ENCODE results near the gene MNX1.

Gene MNX1

GRCh38 chr7:157010588-157011332, at the start of gene MNX1:
MNX1 (minus strand) TSS chr7:157010663; CDS start chr7:157010350, 313 bp downstream.
- no peak for DNase-seq

- no peak for DNase-seq
These were observed 49.1 kb upstream of the MNX1 start for GRCh38 chr7:157059534-157059933.

- DNase-seq: no peak
These were observed 48.2 kb upstream of the MNX1 start for GRCh38 chr7:157058701-157059100.

- DNase-seq: no peak
These were observed 47.6 kb upstream of the MNX1 start for GRCh38 chr7:157058068-157058467.

- DNase-seq: no peak
These were observed 46.8 kb upstream of the MNX1 start for GRCh38 chr7:157056957-157057902.

- DNase-seq: no peak
These were observed 45.8 kb upstream of the MNX1 start for GRCh38 chr7:157056246-157056645.

GRCh38 chr7:157054927-157055326, 44.5 kb upstream of the MNX1 start:
- DNase-seq: no peak

- DNase-seq: no peak
These were observed 42.7 kb upstream of the MNX1 start for GRCh38 chr7:157053118-157053517.

- no peak for DNase-seq
These were observed 36.7 kb upstream of the MNX1 start for GRCh38 chr7:157047148-157047547.

- DNase-seq: no peak
These were observed 36.2 kb upstream of the MNX1 start for GRCh38 chr7:157046681-157047080.

GRCh38 chr7:157044943-157045660, 34.6 kb upstream of the MNX1 start:
- DNase-seq: no peak

GRCh38 chr7:157044147-157044687, 33.8 kb upstream of the MNX1 start:
- DNase-seq: no peak

- DNase-seq: no peak
These were observed 33.3 kb upstream of the MNX1 start for GRCh38 chr7:157043745-157044144.

GRCh38 chr7:157041514-157042277, 31.2 kb upstream of the MNX1 start:
- no peak for DNase-seq

- DNase-seq: no peak
These were observed 30.5 kb upstream of the MNX1 start for GRCh38 chr7:157041004-157041403.

- DNase-seq: no peak
These were observed 27.2 kb upstream of the MNX1 start for GRCh38 chr7:157037635-157038034.

GRCh38 chr7:157037028-157037427, 26.6 kb upstream of the MNX1 start:
- no peak for DNase-seq

GRCh38 chr7:157035979-157036378, 25.5 kb upstream of the MNX1 start:
- DNase-seq: no peak

GRCh38 chr7:157035302-157035701, 24.8 kb upstream of the MNX1 start:
- no peak for DNase-seq

- DNase-seq: no peak
These were observed 23.3 kb upstream of the MNX1 start for GRCh38 chr7:157033483-157034473.
